Measurements from ENCODE around the gene SPAG6.

- TF ChIP-seq POLR2A (IDR thresholded peaks at IDR 0.05; ENCODE audit: low read depth, low read length) (no peak), POLR2AphosphoS5 (IDR thresholded peaks at IDR 0.05; ENCODE audit: low read depth, low read length) (no peak)
Measured at GRCh38 chr10:22322641-22323160, 22.6 kb upstream of the SPAG6 start.
